OCI-LY7 (cell line): ENCODE data around the gene PIM3. TPM values are rescaled to one million over a fixed set of nuclear protein-coding genes. Genes with fewer than 3 reads are reported as not detected.

Experiments used
- BruUV-seq: library from RNA; stranded (reverse); fragments of 400-500 nt; replicated peaks from 2 replicates; lab custom pipeline; 2021; lab: Mats Ljungman, UMichigan
- CTCF ChIA-PET: fragments of 300-600 bp; sonication (Branson Sonifier 250); formaldehyde crosslinking; loops from one replicate; lab custom pipeline; 2022; ENCODE audit warnings: antibody characterized with exemption; ENCODE audit not compliant: unreplicated experiment; lab: Charles Lee
- POLR2A ChIA-PET: fragments of 300-600 bp; sonication (Branson Sonifier 250); formaldehyde crosslinking; loops from one replicate; lab custom pipeline; 2022; ENCODE audit warnings: antibody characterized with exemption; lab: Charles Lee
- DNase-seq: peaks from one replicate; pipeline ENCODE4 v3.0.0-alpha.2; 2015; ENCODE audit warnings: low spot score
- H2AFZ ChIP-seq: fragments of 200-600 bp; sonication (generic), shearing (Covaris generic); 2 replicates; pipeline ENCODE4 v1.6.1; 2014; ENCODE audit warnings: mild to moderate bottlenecking, antibody characterized with exemption, low read length, moderate library complexity
- H3K27ac ChIP-seq: fragments of 200-600 bp; sonication (generic); 2 replicates; pipeline ENCODE4 v1.5.1; 2014; ENCODE audit warnings: mixed run types, low read depth, mild to moderate bottlenecking, moderate library complexity, low read length, inconsistent platforms; ENCODE audit not compliant: poor library complexity, severe bottlenecking
- H3K36me3 ChIP-seq: fragments of 200-600 bp; sonication (generic); 2 replicates; pipeline ENCODE4 v1.6.1; 2014; ENCODE audit warnings: mild to moderate bottlenecking, antibody characterized with exemption, low read length, moderate library complexity, mixed read lengths; ENCODE audit not compliant: insufficient read depth
- H3K4me1 ChIP-seq: fragments of 200-600 bp; sonication (generic); 2 replicates; pipeline ENCODE4 v1.5.1; 2014; ENCODE audit warnings: mild to moderate bottlenecking, low read length; ENCODE audit not compliant: insufficient read depth, poor library complexity, severe bottlenecking
- H3K4me2 ChIP-seq: fragments of 200-600 bp; sonication (generic); 2 replicates; pipeline ENCODE4 v1.6.1; 2014; ENCODE audit warnings: mild to moderate bottlenecking, low read length
- H3K4me3 ChIP-seq: fragments of 200-600 bp; sonication (generic); 2 replicates; pipeline ENCODE4 v1.5.1; 2014; ENCODE audit warnings: mild to moderate bottlenecking, low read depth, low read length; ENCODE audit not compliant: poor library complexity, severe bottlenecking
- H3K79me2 ChIP-seq: fragments of 200-600 bp; sonication (generic); 2 replicates; pipeline ENCODE4 v1.6.1; 2016; ENCODE audit warnings: low read depth, mild to moderate bottlenecking, low read length, moderate library complexity, mixed read lengths; ENCODE audit not compliant: insufficient read depth
- H3K9me2 ChIP-seq: fragments of 200-600 bp; sonication (generic); 2 replicates; pipeline ENCODE4 v1.6.1; 2016; ENCODE audit warnings: mild to moderate bottlenecking, low read length, mixed read lengths; ENCODE audit not compliant: insufficient read depth
- H3K9me3 ChIP-seq: fragments of 200-600 bp; sonication (generic); 2 replicates; pipeline ENCODE4 v1.6.1; 2014; ENCODE audit warnings: mild to moderate bottlenecking, mixed run types, low read length, mixed read lengths
- H4K20me1 ChIP-seq: fragments of 200-600 bp; sonication (generic); 2 replicates; pipeline ENCODE4 v1.6.1; 2014; ENCODE audit warnings: mild to moderate bottlenecking, antibody characterized with exemption, low read length, moderate library complexity, mixed read lengths; ENCODE audit not compliant: insufficient read depth
- EZH2phosphoT487 ChIP-seq: fragments of 200-600 bp; sonication (generic); IDR thresholded peaks from 2 replicates; pipeline ENCODE4 v1.6.1; 2018; ENCODE audit warnings: low read depth, borderline replicate concordance, mild to moderate bottlenecking, mixed run types, antibody characterized with exemption, low read length, moderate library complexity, mixed read lengths
- intact Hi-C: fragments of 100-400 bp; cut with micrococcal nuclease; formaldehyde crosslinking; loops from one replicate; pipeline ENCODE4 v1.10.0; 2022; ENCODE audit not compliant: unreplicated experiment
- total RNA-seq, 2 experiments: library from RNA; depleted of rRNA in 1 of 2; stranded (reverse); fragments of >200 nt in 1 of 2; shearing (Covaris generic) in 1 of 2; gene quantifications; 2 replicates each; pipeline ENCODE4 v1.2.3, GENCODE V29; 2014 to 2022
- TF ChIP-seq, protein P1 (sequence below): fragments of 200-600 bp; sonication (generic); conservative IDR thresholded peaks from 2 replicates; pipeline ENCODE4 v1.5.1; 2014; ENCODE audit warnings: mild to moderate bottlenecking, antibody characterized with exemption, low read length, moderate library complexity, mixed read lengths

PIM3 gene
- total RNA-seq, 2 experiments from 2014 or later: 60.5 to 81.7 TPM

DNA sequence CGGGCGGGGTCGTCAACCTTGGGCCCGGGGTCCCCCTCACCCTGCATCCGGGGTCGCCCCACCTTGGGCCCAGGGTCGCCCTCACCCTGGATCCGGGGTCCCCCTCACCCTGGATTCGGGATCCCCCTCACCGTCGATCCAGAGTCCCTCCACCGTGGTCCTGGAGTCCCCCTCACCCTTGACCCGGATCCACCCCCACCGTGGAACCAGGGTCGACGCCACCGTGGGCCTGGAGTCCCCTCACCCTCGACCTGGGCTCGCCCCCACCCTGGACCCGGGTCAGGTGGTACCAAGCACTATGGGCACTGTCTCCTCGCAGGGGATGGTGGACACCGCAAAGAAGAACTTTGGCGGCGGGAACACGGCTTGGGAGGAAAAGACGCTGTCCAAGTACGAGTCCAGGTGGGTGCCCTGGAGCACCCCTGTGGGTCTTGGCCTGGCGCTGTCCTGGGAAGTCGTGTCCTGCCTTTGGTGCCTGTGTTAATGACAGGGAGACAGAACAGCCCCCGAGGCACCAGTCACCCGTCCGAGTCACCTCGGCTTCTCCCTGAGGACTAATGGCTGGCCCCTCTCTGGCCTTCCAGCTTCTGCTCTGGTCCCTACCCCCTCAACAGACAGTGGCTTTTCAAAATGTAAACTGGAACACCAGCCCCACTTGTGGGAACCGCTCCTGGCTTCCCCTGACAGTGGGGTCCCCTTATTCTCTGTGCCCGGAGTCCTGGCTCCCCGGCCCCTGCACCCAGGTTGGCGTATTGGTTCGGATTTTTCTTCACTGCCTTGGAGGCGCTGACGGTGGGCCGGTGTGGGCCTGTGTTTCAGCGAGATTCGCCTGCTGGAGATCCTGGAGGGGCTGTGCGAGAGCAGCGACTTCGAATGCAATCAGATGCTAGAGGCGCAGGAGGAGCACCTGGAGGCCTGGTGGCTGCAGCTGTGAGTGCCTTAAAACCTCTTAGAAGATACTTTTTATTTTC lies 41.4 kb upstream of the PIM3 start:
- BruUV-seq: no TSS peak
- intact Hi-C loops: loop anchor here (2.0 kb wide), 1 partner anchor 66 kb away; the partner anchor contains the start of gene ZBED4
- Histone ChIP-seq H3K9me2 (no peaks in the 10 kb centered on the region), H3K36me3 (no peaks in the 10 kb centered on the region), H4K20me1 (no peaks in the 10 kb centered on the region), H3K4me2 (peak overlapping the region; percentile 97), H3K79me2 (peaks cover 8% of the 10 kb centered on the region; the same call in 1 of the 2 replicates), H3K4me1 (peaks cover 28% of the 10 kb centered on the region), H3K4me3 (peak overlapping the region; percentile 82), H3K9me3 (no peaks in the 10 kb centered on the region), H3K27ac (no peak overlapping the region), H2AFZ (no peak overlapping the region)
- TF ChIP-seq, protein P1, sequence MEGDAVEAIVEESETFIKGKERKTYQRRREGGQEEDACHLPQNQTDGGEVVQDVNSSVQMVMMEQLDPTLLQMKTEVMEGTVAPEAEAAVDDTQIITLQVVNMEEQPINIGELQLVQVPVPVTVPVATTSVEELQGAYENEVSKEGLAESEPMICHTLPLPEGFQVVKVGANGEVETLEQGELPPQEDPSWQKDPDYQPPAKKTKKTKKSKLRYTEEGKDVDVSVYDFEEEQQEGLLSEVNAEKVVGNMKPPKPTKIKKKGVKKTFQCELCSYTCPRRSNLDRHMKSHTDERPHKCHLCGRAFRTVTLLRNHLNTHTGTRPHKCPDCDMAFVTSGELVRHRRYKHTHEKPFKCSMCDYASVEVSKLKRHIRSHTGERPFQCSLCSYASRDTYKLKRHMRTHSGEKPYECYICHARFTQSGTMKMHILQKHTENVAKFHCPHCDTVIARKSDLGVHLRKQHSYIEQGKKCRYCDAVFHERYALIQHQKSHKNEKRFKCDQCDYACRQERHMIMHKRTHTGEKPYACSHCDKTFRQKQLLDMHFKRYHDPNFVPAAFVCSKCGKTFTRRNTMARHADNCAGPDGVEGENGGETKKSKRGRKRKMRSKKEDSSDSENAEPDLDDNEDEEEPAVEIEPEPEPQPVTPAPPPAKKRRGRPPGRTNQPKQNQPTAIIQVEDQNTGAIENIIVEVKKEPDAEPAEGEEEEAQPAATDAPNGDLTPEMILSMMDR: no peak
- CTCF ChIA-PET: no interaction called here
- DNase-seq: no peak
- POLR2A ChIA-PET: no interaction called here

DNA sequence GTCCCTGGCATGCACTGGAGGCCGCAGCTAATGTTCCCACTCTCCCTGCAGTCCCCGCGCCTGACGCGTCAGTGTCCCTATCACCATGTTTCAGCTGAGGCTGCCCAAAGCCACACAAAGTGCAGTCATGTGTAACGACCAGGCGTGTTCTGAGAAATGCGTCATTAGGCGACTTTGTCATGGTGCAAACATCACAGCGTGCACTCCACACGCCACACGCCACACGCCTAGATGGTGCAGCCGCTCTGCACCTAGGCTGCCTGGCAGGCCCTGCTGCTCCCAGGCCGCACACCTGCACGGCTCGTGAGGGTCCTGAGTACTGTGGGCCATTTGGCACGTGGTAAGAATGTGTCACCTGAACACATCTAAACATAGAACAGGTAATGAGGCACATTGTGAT lies 39.7 kb upstream of the PIM3 start:
- Histone ChIP-seq H3K4me2 (no peak overlapping the region), H3K36me3 (no peaks in the 10 kb centered on the region), H3K27ac (no peak overlapping the region), H2AFZ (no peak overlapping the region), H3K4me3 (no peak overlapping the region), H3K4me1 (peaks cover 45% of the 10 kb centered on the region), H4K20me1 (no peaks in the 10 kb centered on the region), H3K9me2 (no peaks in the 10 kb centered on the region), H3K9me3 (no peaks in the 10 kb centered on the region), H3K79me2 (peaks cover 8% of the 10 kb centered on the region; the same call in 1 of the 2 replicates)
- intact Hi-C loops: no loop called here
- BruUV-seq: no TSS peak
- no peak for DNase-seq
- ChIA-PET POLR2A (no interaction called here), CTCF (interaction anchor here (1.2 kb wide), 1 partner anchor 8 kb away, joined by 3 read pairs; no protein-coding TSS in a partner anchor)
- no peak for TF ChIP-seq EZH2phosphoT487
- TF ChIP-seq, protein P1: no peak
